Measurements from ENCODE around the gene EXOC3L1.

EXOC3L1 gene

GRCh38 chr16:67216612-67217490 is 26.9 kb upstream of the EXOC3L1 start:
- no peak for DNase-seq

DNA sequence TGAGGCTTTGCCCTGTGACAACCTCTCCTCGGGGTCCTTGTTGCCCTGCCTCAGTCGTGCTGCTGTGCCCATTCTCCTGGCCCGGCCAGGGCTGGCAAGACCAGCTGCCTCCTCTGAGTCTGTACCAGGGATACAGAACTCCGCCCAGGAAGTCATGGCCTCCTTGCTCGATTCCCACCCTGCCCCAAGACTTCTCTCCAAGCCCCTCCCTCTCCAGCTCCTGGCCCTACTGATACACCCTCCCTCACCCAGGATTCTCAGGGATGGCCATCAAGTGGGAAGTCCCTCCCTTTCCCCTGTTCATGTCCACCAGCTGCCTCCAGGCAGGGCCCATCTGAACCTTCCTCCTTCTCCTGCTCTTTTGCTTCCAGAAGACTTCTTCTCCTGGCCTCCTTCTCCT is 25.8 kb upstream of the EXOC3L1 start:
- DNase-seq, result no peak

DNA sequence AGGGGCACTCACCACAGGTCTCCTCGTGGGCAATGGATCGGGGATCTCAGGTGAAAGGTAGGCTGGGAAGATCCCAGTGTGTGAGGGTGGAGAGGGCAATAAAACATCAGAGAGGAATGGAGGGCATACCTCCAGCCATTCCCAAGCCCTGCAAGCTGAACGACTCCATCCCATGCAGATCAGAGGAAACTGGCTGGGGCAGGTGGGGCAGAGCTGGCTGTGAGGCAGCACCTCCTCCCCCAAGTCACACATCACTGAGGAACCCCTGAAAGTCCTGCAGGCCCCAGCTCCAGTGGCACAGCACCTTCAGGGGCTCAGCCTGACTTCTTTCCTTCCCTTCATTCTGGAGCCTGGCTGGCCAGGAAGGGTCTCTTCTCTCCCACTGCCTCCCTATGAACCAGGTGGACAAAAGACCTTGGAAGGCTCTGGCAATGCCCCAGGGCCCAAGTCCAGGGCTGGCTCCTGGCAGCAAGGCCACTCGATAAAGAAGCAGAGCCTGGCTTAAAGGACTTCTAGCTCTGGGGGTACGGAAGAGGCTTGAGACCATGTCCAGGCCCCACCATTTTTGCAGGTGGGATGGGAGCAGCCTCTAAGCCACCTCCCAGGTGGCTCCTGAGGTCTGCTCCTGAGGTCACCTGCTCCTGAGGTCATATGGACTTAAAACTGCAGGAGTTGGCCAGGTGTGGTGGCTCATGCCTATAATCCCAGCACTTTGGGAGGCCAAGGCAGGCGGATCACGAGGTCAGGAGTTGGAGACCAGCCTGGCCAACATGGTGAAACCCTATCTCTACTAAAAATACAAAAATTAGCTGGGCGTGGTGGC is 23.5 kb upstream of the EXOC3L1 start:
- DNase-seq, result no peak

DNA sequence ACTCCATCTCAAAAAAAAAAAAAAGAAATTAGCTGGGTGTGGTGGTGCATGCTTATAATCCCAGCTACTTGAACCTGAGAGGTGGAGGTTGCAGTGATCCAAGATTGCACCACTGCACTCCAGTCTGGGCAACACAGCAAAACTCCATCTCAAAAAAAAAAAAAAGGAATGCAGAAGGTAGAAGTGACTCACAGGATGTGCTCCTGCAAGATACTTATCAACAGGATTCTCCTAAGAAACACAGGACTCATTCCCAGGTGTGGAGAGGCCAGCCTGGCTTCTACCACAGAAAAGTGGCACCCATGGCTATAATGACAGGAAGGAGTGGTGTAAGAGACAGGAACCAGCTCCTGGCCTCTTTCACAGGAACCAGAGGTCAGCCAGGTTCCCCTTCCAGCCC is 22.8 kb upstream of the EXOC3L1 start:
- DNase-seq, result no peak

- DNase-seq, result no peak
Measured at GRCh38 chr16:67211674-67212073, 21.7 kb upstream of the EXOC3L1 start.

DNA sequence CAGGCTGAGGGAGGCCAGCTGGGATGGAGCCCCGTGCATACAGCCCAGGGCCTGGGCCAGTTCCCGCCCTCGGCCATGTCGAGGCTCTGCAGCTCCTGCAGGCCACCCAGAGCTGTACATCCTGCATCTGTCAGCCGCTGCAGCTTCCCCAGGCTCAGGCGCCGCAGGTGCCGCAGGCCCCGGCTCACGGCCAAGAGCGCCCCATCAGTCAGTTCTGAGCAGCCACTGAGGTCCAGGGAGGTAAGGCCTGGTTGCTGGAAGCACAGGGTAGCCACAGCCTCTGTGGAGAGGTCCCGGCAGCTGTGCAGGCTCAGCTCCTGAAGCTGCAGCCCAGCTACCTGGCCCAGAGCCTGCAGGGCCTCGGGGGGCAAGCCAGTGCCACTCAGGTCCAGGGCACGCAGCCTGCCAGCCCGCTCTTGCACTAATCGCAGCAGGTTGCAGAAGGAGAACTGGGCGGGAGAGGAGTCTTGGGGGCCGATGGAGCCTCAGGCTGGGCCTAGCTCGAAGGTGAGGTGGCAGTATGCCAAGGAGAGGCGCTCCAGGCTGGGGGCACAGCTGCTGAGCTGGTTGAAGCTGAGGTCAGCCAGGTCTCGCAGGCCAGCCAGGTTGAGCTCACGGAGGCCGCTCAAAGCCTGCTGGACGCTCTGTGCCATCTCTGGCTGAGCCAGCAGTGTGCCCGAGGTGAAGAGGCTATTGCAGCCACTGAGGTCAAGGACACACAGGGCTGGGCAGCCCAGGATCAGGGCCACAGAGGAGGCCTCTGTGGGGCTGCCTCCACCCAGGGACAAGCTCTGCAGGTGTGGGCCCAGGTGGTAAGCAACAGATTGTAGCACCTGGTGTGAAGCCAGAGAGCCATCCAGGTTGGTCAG is 20.4 kb upstream of the EXOC3L1 start:
- DNase-seq, result no peak

- no peak for DNase-seq
Measured at GRCh38 chr16:67209565-67209964, 19.6 kb upstream of the EXOC3L1 start.

DNA sequence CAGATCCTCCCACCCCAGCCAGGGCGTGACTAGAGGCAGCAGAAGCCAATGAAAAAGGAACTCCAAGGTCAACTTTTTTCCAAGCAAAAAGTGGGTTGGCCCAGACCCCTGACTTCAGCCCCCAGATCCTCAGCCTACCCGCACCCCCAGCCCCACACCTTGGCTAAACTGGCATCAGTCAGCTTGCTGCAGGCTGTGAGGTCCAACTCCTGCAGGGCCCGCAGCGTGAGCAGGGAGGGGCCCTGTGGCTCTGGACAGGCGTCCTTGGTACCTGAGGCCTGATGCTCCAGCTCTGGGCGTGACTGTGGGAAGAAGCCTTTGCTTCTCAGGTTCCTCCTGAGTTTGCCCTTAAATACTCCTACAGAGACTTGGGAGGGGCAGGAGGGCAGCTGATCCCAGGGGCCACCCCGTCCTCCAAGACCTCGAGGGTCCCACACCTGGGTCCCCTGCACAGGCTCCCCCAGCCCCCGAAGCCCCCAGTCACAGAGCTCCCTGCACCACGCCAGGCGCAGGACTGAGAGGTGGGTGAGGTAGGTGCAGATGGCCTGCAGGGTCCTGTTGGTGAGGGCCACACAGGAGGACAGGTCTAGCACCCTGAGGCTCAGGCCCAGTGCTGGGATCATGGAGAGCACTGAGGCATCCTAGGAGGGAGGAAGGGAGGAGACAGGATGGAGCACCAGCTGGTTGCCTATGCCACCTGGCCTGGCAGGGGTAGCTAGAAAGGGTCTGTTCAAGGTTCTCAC is 18.4 kb upstream of the EXOC3L1 start:
- no peak for DNase-seq

DNA sequence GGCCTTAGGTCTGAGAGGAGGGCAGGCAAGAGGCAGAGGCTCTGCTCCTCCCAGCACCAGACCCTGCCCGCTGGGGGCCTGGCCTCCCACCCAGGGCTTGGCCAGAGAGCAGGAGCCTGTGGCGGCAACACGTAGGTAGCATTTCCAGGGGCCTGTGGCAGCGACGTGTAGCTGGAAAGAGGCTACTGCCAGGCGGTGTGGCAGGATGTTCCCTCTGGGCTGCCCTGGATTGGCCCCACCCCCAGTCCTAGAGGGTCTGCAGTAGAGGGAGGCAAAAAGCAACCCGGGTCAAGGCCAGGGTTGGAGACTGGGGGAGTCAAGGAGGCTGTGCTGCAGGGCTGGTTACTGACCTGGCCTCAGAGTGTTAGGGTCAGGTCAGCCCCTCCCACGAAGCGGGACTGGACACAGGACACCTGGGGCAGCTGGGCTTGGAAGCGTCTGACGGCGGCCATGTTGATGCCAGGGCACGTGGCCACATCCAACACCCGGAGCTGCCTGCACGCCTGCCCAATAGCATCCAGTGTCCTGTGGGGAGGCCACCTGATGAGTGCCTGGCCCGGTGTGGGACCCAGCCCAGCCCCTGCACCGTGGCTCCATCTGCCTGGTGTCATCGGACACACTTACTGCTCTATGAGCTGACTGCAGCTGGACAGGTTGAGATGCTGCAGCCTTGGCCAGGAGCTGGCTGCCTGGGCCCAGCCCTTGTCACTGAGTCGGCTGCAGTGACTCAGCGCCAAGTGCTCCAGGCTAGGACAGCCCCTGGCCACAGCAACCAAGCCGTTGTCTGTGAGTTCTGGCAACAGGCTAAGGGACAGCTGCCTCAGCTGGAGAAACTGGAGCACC is 17.5 kb upstream of the EXOC3L1 start:
- DNase-seq, result no peak

GRCh38 chr16:67206838-67207248 is 16.9 kb upstream of the EXOC3L1 start:
- DNase-seq, result no peak

DNA sequence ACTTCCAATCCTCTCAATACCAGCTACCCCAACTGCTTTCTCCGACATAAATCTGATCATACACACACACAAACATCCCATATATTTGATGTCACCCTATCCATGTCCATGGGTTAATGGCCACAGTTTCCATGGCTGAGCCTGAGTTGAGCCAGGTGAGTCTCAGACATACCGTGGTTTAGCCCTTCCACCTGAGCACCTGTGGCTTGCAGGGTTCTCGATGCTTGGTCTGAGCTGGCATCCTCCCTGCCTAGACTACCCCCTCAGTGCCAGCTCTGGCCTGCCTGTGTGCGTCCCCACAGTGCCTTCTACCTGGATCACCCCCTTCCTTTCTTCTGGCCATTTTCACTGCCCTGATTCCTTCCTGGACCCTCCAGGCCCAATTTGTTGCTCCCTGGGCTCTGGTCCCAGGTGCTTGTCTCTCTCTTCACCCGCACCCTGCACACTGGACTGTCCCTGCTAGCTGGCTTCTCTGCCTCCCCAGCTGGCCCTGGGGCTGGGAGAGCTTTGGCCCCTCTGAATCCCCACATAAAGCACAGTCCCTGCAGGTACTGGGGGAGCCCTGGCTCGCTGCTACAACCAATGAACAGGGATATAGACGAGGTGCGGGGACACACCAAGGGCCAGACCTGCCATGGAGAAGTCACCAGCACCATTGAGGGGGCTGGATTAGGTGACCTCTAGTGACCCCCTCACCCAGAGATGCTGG is 16.3 kb upstream of the EXOC3L1 start:
- DNase-seq, result no peak

- DNase-seq, result no peak
Measured at GRCh38 chr16:67204076-67204475, 14.1 kb upstream of the EXOC3L1 start.

DNA sequence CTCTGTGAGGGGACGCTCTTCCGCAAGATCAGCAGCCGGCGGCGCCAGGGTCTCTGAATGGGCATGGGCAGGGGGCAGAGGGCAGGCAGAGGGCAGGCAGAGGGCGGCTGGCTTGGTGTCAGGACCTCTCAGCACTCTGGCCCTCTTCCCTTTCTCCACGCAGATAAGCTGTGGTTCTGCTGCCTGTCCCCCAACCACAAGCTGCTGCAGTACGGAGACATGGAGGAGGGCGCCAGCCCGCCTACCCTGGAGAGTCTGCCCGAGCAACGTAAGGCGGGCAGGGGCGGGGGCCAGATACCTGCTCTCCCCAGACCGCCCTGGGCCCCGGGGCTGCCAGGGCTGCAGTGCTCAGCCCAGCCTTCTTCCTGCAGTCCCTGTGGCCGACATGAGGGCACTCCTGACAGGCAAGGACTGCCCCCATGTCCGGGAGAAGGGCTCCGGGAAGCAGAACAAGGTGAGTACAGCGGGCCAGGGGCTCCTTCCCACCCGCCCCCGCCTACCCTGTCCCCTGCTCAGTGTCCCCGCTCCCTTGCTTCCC is 13.1 kb upstream of the EXOC3L1 start:
- DNase-seq, result no peak

DNA sequence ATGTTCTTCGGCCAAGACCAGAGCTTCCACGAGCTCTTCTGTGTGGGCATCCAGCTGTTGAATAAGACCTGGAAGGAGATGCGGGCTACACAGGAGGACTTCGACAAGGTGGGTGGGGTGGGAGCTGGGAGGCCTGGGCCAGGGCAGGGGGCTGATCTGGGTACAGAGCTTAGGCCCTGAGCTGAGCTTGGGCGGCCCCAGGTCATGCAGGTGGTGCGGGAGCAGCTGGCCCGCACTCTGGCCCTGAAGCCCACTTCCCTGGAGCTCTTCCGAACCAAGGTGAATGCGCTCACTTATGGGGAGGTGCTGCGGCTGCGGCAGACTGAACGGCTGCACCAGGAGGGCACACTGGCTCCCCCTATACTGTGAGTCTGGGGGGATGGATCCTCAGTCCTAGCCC is 12.5 kb upstream of the EXOC3L1 start:
- DNase-seq, result no peak

GRCh38 chr16:67201411-67202345 is 11.7 kb upstream of the EXOC3L1 start:
- no peak for DNase-seq

GRCh38 chr16:67200491-67200890 is 10.6 kb upstream of the EXOC3L1 start:
- no peak for DNase-seq

DNA sequence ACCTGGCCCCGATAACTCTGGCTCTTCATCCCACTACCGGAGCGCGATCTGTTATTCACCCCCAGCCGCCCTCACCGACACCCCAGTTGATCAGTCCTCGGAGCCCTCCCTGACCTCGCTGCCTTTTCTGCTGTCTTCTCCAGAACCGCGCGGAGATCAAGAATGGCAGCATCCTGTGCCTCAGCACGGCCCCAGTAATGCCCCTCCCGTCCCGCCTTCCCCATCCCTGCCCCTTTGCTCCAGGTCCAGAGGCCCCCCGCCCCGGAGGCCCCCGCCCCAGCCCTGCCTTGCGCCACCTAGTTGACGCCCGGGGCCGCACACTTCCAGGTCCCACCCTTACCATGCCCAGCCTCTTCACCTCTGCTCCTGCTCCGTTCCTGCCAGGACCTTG is 9.9 kb upstream of the EXOC3L1 start:
- DNase-seq, result no peak

DNA sequence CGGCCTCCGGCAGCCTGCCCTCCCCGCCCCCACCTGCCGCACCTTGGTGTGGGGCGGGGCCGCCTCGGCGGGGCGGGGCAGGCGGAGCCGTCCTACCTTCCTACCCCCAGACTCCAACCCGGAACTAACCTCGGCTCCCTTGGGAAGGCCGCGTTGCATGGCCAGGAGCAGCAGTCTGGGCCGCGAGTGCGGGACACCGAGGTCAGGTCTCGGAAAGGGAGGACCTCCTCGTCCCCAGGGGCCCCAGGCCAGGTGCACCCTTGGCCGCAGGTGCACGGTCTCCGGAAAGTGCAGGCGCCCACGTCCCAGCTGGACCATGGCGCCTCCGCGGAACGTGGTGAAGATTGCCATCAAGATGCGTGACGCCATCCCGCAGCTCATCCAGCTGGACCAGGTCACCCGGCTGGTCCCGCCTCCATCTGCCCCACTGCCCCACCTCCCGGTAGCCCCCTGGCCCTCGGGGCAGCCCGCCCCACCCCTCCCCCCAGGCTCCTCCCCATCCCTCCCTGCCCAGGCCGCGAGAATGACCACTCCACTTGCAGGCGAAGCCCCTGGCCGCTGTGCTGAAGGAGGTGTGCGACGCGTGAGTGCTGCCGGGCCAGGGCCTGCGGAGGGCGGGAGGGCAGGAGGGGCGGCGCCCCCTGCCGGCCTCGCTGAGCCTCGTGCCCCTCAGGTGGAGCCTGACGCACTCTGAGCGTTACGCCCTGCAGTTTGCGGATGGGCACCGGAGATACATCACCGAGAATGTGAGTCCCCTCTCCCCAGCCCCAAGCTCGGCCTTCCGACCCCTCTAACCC is 9.3 kb upstream of the EXOC3L1 start, which contains the start of gene ELMO3:
ELMO3 (plus strand) TSS at position 121 of the 797 bp plus-strand sequence; CDS start at position 317, 196 bp downstream.
- DNase-seq, result peak; percentile 23 to 47

All from NCI-H2081 (cell line).